ACC112 (cell line): ENCODE results near the gene A4GNT.

Experiments used
- H2AFZ ChIP-seq: fragments of 200-600 bp; sonication (generic); one replicate; pipeline ENCODE4 v1.6.0; 2017; ENCODE audit warnings: antibody characterized with exemption, low read length; ENCODE audit not compliant: unreplicated experiment
- H3K27ac ChIP-seq: fragments of 200-600 bp; sonication (generic); 2 replicates; pipeline ENCODE4 v1.5.1; 2014; ENCODE audit warnings: low read depth, mild to moderate bottlenecking, antibody characterized with exemption, low read length, moderate library complexity
- H3K27me3 ChIP-seq: fragments of 200-600 bp; sonication (generic); 2 replicates; pipeline ENCODE4 v1.6.1; 2014; ENCODE audit warnings: mild to moderate bottlenecking, antibody characterized with exemption, low read length, moderate library complexity, mixed read lengths; ENCODE audit not compliant: insufficient read depth
- H3K36me3 ChIP-seq: fragments of 200-600 bp; sonication (generic); 2 replicates; pipeline ENCODE4 v1.6.1; 2016; ENCODE audit warnings: mild to moderate bottlenecking, antibody characterized with exemption, low read length, moderate library complexity, mixed read lengths; ENCODE audit not compliant: insufficient read depth
- H3K4me1 ChIP-seq: fragments of 200-600 bp; sonication (generic); one replicate; pipeline ENCODE4 v1.6.1; 2016; ENCODE audit warnings: low read length, mixed read lengths; ENCODE audit not compliant: insufficient read depth, unreplicated experiment, control insufficient read depth
- H3K4me3 ChIP-seq: fragments of 200-600 bp; sonication (generic); 2 replicates; pipeline ENCODE4 v1.5.1; 2014; ENCODE audit warnings: mild to moderate bottlenecking, low read depth, low read length
- H3K79me2 ChIP-seq: fragments of 200-600 bp; sonication (generic); one replicate; pipeline ENCODE4 v1.6.0; 2016; ENCODE audit warnings: low read length; ENCODE audit not compliant: control insufficient read depth, unreplicated experiment, insufficient read depth

A4GNT gene

GRCh38 chr3:138140940-138141339 lies 8.8 kb upstream of the A4GNT start:
- H3K27ac ChIP-seq, result no peak overlapping the region
- H2AFZ ChIP-seq, result no peak overlapping the region
- no peaks in the 10 kb centered on the region for H3K79me2 ChIP-seq

GRCh38 chr3:138139691-138140090 lies 7.5 kb upstream of the A4GNT start:
- no peak overlapping the region for H2AFZ ChIP-seq
- H3K4me3 ChIP-seq, result no peak overlapping the region
- no peaks in the 10 kb centered on the region for H3K79me2 ChIP-seq
- no peaks in the 10 kb centered on the region for H3K27me3 ChIP-seq
- no peaks in the 10 kb centered on the region for H3K4me1 ChIP-seq
- no peaks in the 10 kb centered on the region for H3K36me3 ChIP-seq
- H3K27ac ChIP-seq, result no peak overlapping the region

More at GRCh38 chr3:138140940-138141339, 8.8 kb upstream of the A4GNT start:
- H3K36me3 ChIP-seq, result no peaks in the 10 kb centered on the region
- H3K27me3 ChIP-seq, result no peaks in the 10 kb centered on the region
- no peak overlapping the region for H3K4me3 ChIP-seq
- H3K4me1 ChIP-seq, result no peaks in the 10 kb centered on the region

GRCh38 chr3:138137861-138138260 lies 5.7 kb upstream of the A4GNT start:
- H3K27ac ChIP-seq, result no peak overlapping the region
- H3K4me3 ChIP-seq, result no peak overlapping the region
- no peak overlapping the region for H2AFZ ChIP-seq

GRCh38 chr3:138136201-138136600 lies 4.0 kb upstream of the A4GNT start:
- no peak overlapping the region for H3K27ac ChIP-seq

More at GRCh38 chr3:138137861-138138260, 5.7 kb upstream of the A4GNT start:
- Histone ChIP-seq H3K27me3 (no peaks in the 10 kb centered on the region), H3K4me1 (no peaks in the 10 kb centered on the region), H3K36me3 (no peaks in the 10 kb centered on the region), H3K79me2 (no peaks in the 10 kb centered on the region)

GRCh38 chr3:138135833-138136194 lies 3.6 kb upstream of the A4GNT start:
- Histone ChIP-seq H3K4me3 (no peak overlapping the region), H3K27me3 (peaks cover 3% of the 10 kb centered on the region; the same call in 1 of the 2 replicates), H3K4me1 (no peaks in the 10 kb centered on the region), H3K36me3 (no peaks in the 10 kb centered on the region), H3K27ac (no peak overlapping the region), H2AFZ (no peak overlapping the region), H3K79me2 (no peaks in the 10 kb centered on the region)

More at GRCh38 chr3:138136201-138136600, 4.0 kb upstream of the A4GNT start:
- Histone ChIP-seq H3K79me2 (no peaks in the 10 kb centered on the region), H3K27me3 (no peaks in the 10 kb centered on the region), H2AFZ (no peak overlapping the region), H3K4me1 (no peaks in the 10 kb centered on the region), H3K4me3 (no peak overlapping the region), H3K36me3 (no peaks in the 10 kb centered on the region)

GRCh38 chr3:138135146-138135832 lies 3.1 kb upstream of the A4GNT start:
- Histone ChIP-seq H2AFZ (no peak overlapping the region), H3K27me3 (peaks cover 5% of the 10 kb centered on the region; the same call in 1 of the 2 replicates), H3K36me3 (no peaks in the 10 kb centered on the region), H3K27ac (no peak overlapping the region), H3K4me3 (no peak overlapping the region), H3K4me1 (no peaks in the 10 kb centered on the region), H3K79me2 (no peaks in the 10 kb centered on the region)

GRCh38 chr3:138127636-138128365 lies 4.4 kb downstream of the A4GNT start:
- Histone ChIP-seq H3K79me2 (no peaks in the 10 kb centered on the region), H2AFZ (no peak overlapping the region), H3K36me3 (no peaks in the 10 kb centered on the region), H3K27ac (no peak overlapping the region), H3K4me1 (peaks cover 19% of the 10 kb centered on the region), H3K4me3 (no peak overlapping the region), H3K27me3 (peaks cover 5% of the 10 kb centered on the region; the same call in 1 of the 2 replicates)

GRCh38 chr3:138125548-138126221 lies 6.5 kb downstream of the A4GNT start:
- Histone ChIP-seq H3K79me2 (no peaks in the 10 kb centered on the region), H3K4me1 (peaks cover 19% of the 10 kb centered on the region), H3K27ac (peak overlapping the region; percentile 63), H3K4me3 (peak overlapping the region; percentile 22; the same call in 1 of the 2 replicates), H2AFZ (peak overlapping the region; percentile 88), H3K36me3 (no peaks in the 10 kb centered on the region), H3K27me3 (peaks cover 1% of the 10 kb centered on the region; the same call in 1 of the 2 replicates)

- peaks cover 19% of the 10 kb centered on the region for H3K4me1 ChIP-seq
- no peak overlapping the region for H2AFZ ChIP-seq
- no peaks in the 10 kb centered on the region for H3K79me2 ChIP-seq
- H3K27me3 ChIP-seq, result no peaks in the 10 kb centered on the region
- no peaks in the 10 kb centered on the region for H3K36me3 ChIP-seq
- peak overlapping the region; percentile 63 for H3K27ac ChIP-seq
- H3K4me3 ChIP-seq, result peak overlapping the region; percentile 22; the same call in 1 of the 2 replicates
These were observed 7.4 kb downstream of the A4GNT start for GRCh38 chr3:138124706-138125355.

GRCh38 chr3:138124188-138124587 lies 8.0 kb downstream of the A4GNT start:
- Histone ChIP-seq H3K27ac (no peak overlapping the region), H3K79me2 (no peaks in the 10 kb centered on the region), H3K4me1 (peaks cover 19% of the 10 kb centered on the region), H3K27me3 (no peaks in the 10 kb centered on the region), H3K4me3 (no peak overlapping the region), H2AFZ (no peak overlapping the region), H3K36me3 (no peaks in the 10 kb centered on the region)
